ENCODE data around the gene TBC1D4. TPM values are rescaled to one million over a fixed set of nuclear protein-coding genes. Genes with fewer than 3 reads are reported as not detected.

Gene TBC1D4
- total RNA-seq, 1 donor from 2014 or later = 26.1 TPM

GRCh38 chr13:75491376-75491775 is 9.4 kb upstream of the TBC1D4 start:
- DNase-seq = no peak
- no peaks in the 10 kb centered on the region for H3K9me3 ChIP-seq
- H3K4me1 ChIP-seq = no peaks in the 10 kb centered on the region
- TF ChIP-seq, protein P1, sequence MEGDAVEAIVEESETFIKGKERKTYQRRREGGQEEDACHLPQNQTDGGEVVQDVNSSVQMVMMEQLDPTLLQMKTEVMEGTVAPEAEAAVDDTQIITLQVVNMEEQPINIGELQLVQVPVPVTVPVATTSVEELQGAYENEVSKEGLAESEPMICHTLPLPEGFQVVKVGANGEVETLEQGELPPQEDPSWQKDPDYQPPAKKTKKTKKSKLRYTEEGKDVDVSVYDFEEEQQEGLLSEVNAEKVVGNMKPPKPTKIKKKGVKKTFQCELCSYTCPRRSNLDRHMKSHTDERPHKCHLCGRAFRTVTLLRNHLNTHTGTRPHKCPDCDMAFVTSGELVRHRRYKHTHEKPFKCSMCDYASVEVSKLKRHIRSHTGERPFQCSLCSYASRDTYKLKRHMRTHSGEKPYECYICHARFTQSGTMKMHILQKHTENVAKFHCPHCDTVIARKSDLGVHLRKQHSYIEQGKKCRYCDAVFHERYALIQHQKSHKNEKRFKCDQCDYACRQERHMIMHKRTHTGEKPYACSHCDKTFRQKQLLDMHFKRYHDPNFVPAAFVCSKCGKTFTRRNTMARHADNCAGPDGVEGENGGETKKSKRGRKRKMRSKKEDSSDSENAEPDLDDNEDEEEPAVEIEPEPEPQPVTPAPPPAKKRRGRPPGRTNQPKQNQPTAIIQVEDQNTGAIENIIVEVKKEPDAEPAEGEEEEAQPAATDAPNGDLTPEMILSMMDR (IDR thresholded peaks at IDR 0.05) = no peak
- intact Hi-C loops (cut with DNase I) = no loop called here
- H3K4me3 ChIP-seq = no peak overlapping the region
- no peaks in the 10 kb centered on the region for H3K27me3 ChIP-seq
- H3K27ac ChIP-seq = no peak overlapping the region
- ATAC-seq = no peak
- H3K36me3 ChIP-seq = no peaks in the 10 kb centered on the region

DNA sequence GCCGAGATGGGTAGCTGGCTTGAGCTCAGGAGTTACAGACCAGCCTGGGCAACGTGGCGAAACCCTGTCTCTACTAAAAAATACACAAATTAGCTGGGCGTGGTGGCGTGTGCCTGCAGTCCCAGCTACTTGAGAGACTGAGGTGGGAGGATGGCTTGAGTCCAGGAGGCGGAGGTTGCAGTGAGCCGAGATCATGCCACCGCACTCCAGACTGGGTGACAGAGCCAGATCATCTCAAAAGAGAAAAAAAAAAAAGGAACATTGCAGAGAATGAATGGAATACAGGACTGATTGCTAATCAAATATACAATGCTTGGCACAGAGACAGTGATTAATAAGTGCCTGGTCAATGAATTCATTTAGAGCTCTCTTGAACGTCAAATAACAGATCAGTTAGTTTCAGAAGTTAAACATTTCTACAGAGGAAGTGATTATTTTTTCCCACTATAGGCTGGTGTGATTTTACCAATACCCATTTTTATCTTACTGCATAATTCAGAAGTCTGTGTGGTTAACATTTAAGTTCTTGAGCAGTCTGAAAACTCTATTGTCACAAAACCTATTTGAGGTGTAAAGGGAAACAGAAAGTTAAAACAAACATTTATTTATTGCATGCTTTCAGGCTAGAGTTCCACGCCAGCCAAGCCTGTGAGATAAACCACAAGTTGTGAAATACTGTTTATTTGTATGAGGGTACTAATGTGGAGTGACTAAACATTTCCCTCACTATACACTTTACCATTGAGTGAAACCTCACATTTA is 7.7 kb upstream of the TBC1D4 start:
- TF ChIP-seq, protein P1 (IDR thresholded peaks at IDR 0.05) = no peak
- no peak overlapping the region for H3K27ac ChIP-seq
- no peaks in the 10 kb centered on the region for H3K9me3 ChIP-seq
- H3K4me1 ChIP-seq = no peaks in the 10 kb centered on the region
- intact Hi-C loops (cut with DNase I) = no loop called here
- no peaks in the 10 kb centered on the region for H3K27me3 ChIP-seq
- ATAC-seq (peak; percentile 87), DNase-seq (peak; percentile 83)
- peak overlapping the region; percentile 4 for H3K4me3 ChIP-seq
- no peaks in the 10 kb centered on the region for H3K36me3 ChIP-seq

DNA sequence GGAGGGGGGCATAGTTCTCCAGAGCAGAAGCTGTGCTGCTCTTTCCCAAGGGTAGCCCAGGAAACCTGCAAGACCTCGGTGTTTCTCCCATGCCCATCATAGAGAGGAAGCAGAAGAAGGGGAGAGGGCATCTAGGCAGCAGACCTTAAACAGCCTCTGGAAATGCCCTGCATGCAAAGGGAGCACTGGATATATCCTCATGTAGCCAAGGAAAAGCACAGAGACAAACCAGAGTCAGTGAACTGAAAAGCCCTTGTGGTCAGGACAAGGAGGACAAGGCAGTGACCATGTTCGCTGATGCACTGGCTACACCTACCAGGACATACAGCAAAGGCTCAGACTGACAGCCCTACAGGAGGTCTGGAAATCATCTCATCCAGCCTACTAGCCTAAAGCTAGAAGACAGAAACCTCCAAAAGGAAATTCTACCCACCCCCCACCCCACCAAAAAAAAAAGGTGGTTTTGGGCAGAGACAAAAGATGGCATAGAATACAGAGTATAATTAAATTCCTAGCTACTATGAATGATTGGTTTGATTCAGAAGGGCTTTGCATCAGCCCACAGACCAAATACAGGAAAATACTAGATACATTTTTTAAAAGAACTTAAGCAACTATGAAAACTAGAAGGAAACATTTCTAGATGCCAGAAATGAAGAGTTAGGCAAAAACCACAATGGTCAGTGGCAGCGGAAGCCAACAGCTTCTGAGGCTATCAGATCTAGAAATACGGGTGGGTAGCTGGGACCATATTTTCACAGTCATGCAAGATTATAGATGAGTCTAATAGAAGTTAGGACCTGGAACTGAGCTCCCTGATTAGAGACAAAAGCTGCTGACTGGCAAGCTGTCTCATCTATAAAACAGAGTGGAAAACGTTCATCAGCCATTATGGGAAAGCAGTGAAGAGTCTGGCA is 4.4 kb upstream of the TBC1D4 start:
- intact Hi-C loops (cut with DNase I) = no loop called here
- ATAC-seq (no peak), DNase-seq (no peak)
- TF ChIP-seq, protein P1 (IDR thresholded peaks at IDR 0.05) = no peak
- H3K4me1 ChIP-seq = no peaks in the 10 kb centered on the region
- H3K27me3 ChIP-seq = no peaks in the 10 kb centered on the region
- no peak overlapping the region for H3K27ac ChIP-seq
- no peaks in the 10 kb centered on the region for H3K9me3 ChIP-seq
- H3K4me3 ChIP-seq = no peak overlapping the region
- no peaks in the 10 kb centered on the region for H3K36me3 ChIP-seq

DNA sequence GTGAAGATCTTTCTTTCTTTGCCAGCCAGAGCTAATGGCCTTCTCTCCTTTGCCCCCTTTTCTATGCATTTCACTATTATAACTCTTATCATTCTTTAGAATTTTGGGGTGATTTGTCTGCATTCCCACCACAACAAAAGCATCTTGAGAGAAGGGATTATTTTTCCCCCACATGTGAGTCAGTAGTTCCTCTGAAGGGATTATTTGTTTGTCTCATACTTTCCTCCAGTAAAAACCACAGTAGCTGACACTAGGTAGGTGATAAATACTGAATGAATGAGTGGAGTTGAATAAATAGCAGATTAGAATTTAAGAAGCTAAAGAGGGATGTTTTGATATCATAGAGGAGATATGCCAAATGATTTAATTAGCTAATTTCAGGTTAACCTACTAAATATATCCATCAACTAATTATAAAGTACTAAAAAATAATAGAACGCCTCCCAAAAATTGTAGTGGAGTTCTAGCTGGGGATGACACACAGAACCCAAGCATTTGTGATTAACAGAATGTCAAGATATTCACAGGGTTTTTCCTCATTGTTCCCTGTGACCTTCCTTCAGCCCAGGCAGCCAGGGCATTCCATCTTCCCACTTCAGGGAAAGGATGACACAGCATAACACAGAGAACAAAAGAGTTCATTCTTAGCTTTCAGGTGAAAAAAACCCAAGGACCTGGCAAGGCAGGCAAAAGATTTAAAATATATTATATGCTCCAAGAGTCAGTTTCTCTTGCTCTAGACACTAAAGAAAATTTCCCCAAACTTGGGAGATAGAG is 3.5 kb upstream of the TBC1D4 start:
- no peaks in the 10 kb centered on the region for H3K4me1 ChIP-seq
- H3K27ac ChIP-seq = no peak overlapping the region
- no peak overlapping the region for H3K4me3 ChIP-seq
- intact Hi-C loops (cut with DNase I) = no loop called here
- DNase-seq (no peak), ATAC-seq (no peak)
- TF ChIP-seq, protein P1 (IDR thresholded peaks at IDR 0.05) = no peak
- H3K27me3 ChIP-seq = no peaks in the 10 kb centered on the region
- no peaks in the 10 kb centered on the region for H3K9me3 ChIP-seq
- no peaks in the 10 kb centered on the region for H3K36me3 ChIP-seq

DNA sequence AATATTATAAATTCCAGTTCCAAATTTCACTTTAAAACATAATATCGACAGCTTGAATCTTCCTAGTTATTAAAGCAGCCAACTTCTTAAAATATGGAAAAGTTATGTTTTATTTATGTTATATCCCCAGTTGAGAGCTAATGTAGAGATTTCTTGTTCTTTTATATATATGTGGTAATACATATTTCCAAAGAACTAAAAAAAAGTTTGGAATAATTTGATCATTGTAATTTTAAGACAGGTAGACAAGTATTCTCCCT is 781 bp upstream of the TBC1D4 start:
- Histone ChIP-seq H3K4me3 (peak overlapping the region; percentile 73), H3K27ac (peak overlapping the region; percentile 58), H3K27me3 (no peaks in the 10 kb centered on the region), H3K4me1 (peaks cover 16% of the 10 kb centered on the region), H3K9me3 (no peaks in the 10 kb centered on the region), H3K36me3 (no peaks in the 10 kb centered on the region)
- DNase-seq = no peak
- TF ChIP-seq, protein P1 (IDR thresholded peaks at IDR 0.05) = no peak
- intact Hi-C loops (cut with DNase I) = no loop called here
- ATAC-seq = no peak
